B cell (primary cell): ENCODE results near the gene AK4. TPM values are rescaled to one million over a fixed set of nuclear protein-coding genes. Genes with fewer than 3 reads are reported as not detected.
"Not testable (repeated sequence)": the region's sequence is repeated elsewhere in the genome, so short reads cannot be mapped to it uniquely, and the experiment has no call there.

Experiments used
- ATAC-seq: fragments of 200-7000 bp; cut with Tn5 transposase; one replicate; pipeline ENCODE4 v1.10.0; 2021; ENCODE audit warnings: low read depth, mild to moderate bottlenecking, moderate number of reproducible peaks, moderate library complexity
- CTCF ChIA-PET: fragments of 350-600 bp; sonication (Branson Sonifier 250); formaldehyde crosslinking; loops from one replicate; lab custom pipeline; 2021; ENCODE audit warnings: antibody characterized with exemption, inconsistent platforms; lab: Charles Lee
- POLR2A ChIA-PET: fragments of 350-600 bp; sonication (Branson Sonifier 250); formaldehyde crosslinking; loops from one replicate; lab custom pipeline; 2021; ENCODE audit warnings: antibody characterized with exemption; lab: Charles Lee
- DNase-seq: peaks from one replicate; pipeline ENCODE4 v3.0.0; 2013
- H2AFZ ChIP-seq: 2 replicates; pipeline ENCODE4 v1.6.1; 2012; ENCODE audit warnings: mild to moderate bottlenecking, low read depth, low read length; ENCODE audit not compliant: insufficient read depth, poor library complexity, severe bottlenecking
- H3K27ac ChIP-seq, 2 donors: 1 replicate in 1 of 2; 2 replicates in 1 of 2; pipeline ENCODE4 v1.5.1; 2012 to 2013; ENCODE audit warnings: low read length in 2 of 2, mild to moderate bottlenecking in 2 of 2, moderate library complexity in 1 of 2
- H3K27me3 ChIP-seq, 4 experiments: fragments of 200-600 bp in 1 of 4; sonication (generic) in 1 of 4; replicated peaks in 1 of 4; 1 replicate in 2 of 4; 2 replicates in 2 of 4; pipeline versions ENCODE4 v1.6.1 to v1.7.0; 2013 to 2016; ENCODE audit warnings: low read length in 3 of 4, mild to moderate bottlenecking in 2 of 4, mixed read lengths in 1 of 4, moderate library complexity in 1 of 4; ENCODE audit not compliant: insufficient read depth in 4 of 4, control insufficient read depth in 3 of 4; ENCODE audit errors: control extremely low read depth in 1 of 4
- H3K36me3 ChIP-seq, 2 experiments: replicated peaks in 1 of 2; 1 replicate in 1 of 2; 2 replicates in 1 of 2; pipeline versions ENCODE4 v1.6.1 to v1.7.1; 2013; ENCODE audit warnings: low read length in 1 of 2; ENCODE audit not compliant: insufficient read depth in 2 of 2, control insufficient read depth in 1 of 2; ENCODE audit errors: control extremely low read depth in 1 of 2, extremely low read depth in 1 of 2
- H3K4me1 ChIP-seq, 2 donors: fragments of 200-600 bp in 1 of 2; sonication (generic) in 1 of 2; 1 replicate in 1 of 2; 2 replicates in 1 of 2; pipeline versions ENCODE4 v1.5.1 to v1.6.1; 2013 to 2017; ENCODE audit warnings: low read length in 2 of 2; ENCODE audit not compliant: control insufficient read depth in 2 of 2, insufficient read depth in 2 of 2
- H3K4me2 ChIP-seq: replicated peaks from 2 replicates; pipeline ENCODE3; 2012; ENCODE audit warnings: mild to moderate bottlenecking, low read depth, low read length; ENCODE audit not compliant: poor library complexity, severe bottlenecking
- H3K4me3 ChIP-seq, 5 experiments: fragments of 200-600 bp in 1 of 5; sonication (generic) in 1 of 5; 1 replicate in 3 of 5; 2 replicates in 2 of 5; pipeline versions ENCODE4 v1.5.1 to v1.7.0; 2011 to 2016; ENCODE audit warnings: low read length in 4 of 5, mild to moderate bottlenecking in 4 of 5, low read depth in 2 of 5, control low read depth in 1 of 5, moderate library complexity in 1 of 5; ENCODE audit not compliant: insufficient read depth in 1 of 5; ENCODE audit errors: control extremely low read depth in 1 of 5, extremely low read depth in 1 of 5
- H3K79me2 ChIP-seq: fragments of 200-600 bp; sonication (generic); one replicate; pipeline ENCODE4 v1.6.0; 2016; ENCODE audit warnings: low read length; ENCODE audit not compliant: control insufficient read depth, insufficient read depth
- H3K9ac ChIP-seq: fragments of 200-600 bp; sonication (generic); 2 replicates; pipeline ENCODE4 v1.6.1; 2017; ENCODE audit warnings: mild to moderate bottlenecking, low read length, moderate library complexity
- H3K9me3 ChIP-seq, 3 donors: one replicate each; pipeline versions ENCODE4 v1.6.1 to v1.7.1; 2013; ENCODE audit warnings: low read length in 2 of 3; ENCODE audit not compliant: control insufficient read depth in 2 of 3, insufficient read depth in 1 of 3; ENCODE audit errors: control extremely low read depth in 1 of 3
- H4K20me1 ChIP-seq: 2 replicates; pipeline ENCODE4 v1.6.0; 2012; ENCODE audit warnings: mild to moderate bottlenecking, low read length; ENCODE audit not compliant: insufficient read depth, control insufficient read depth, poor library complexity, severe bottlenecking
- H3K27ac Mint-ChIP-seq: one replicate; pipeline ENCODE4 v1.8.0; 2021; ENCODE audit warnings: mixed read lengths
- H3K27me3 Mint-ChIP-seq: one replicate; pipeline ENCODE4 v1.8.0; 2021; ENCODE audit warnings: mixed read lengths
- H3K4me1 Mint-ChIP-seq: one replicate; pipeline ENCODE4 v1.8.0; 2021; ENCODE audit warnings: mixed read lengths
- H3K4me3 Mint-ChIP-seq: one replicate; pipeline ENCODE4 v1.8.0; 2021; ENCODE audit warnings: mixed read lengths
- H3K9me3 Mint-ChIP-seq: one replicate; pipeline ENCODE4 v1.8.0; 2022; ENCODE audit warnings: mixed read lengths; ENCODE audit not compliant: insufficient read depth
- CTCF ChIP-seq: fragments of 200-600 bp; IDR thresholded peaks from one replicate; pipeline ENCODE4 v1.8.0; 2022; ENCODE audit warnings: antibody characterized with exemption, mild to moderate bottlenecking
- EZH2 ChIP-seq: IDR thresholded peaks from 2 replicates; pipeline ENCODE4 v1.6.1; 2012; ENCODE audit warnings: borderline replicate concordance, low read depth, mild to moderate bottlenecking, moderate library complexity, low read length; ENCODE audit not compliant: insufficient read depth, poor library complexity, severe bottlenecking
- WGBS: methylation state at CpG from one replicate; pipeline ENCODE4 v1.1.5; 2013; ENCODE audit warnings: missing lambda C conversion rate; ENCODE audit not compliant: insufficient coverage; 5-methylcytosine and 5-hydroxymethylcytosine counted together
- intact Hi-C: fragments of 100-400 bp; cut with micrococcal nuclease; formaldehyde crosslinking; loops from one replicate; pipeline ENCODE4 v1.10.0; 2022
- polyA minus RNA-seq: library from RNA; depleted of rRNA, polyadenylated mRNA; stranded (reverse); fragments of >200 nt; gene quantifications from 2 replicates; pipeline ENCODE4 v1.2.3, GENCODE V29; 2012
- polyA plus RNA-seq: library from polyadenylated mRNA; depleted of rRNA; stranded (reverse); fragments of >200 nt; gene quantifications from 2 replicates; pipeline ENCODE4 v1.2.3, GENCODE V29; 2012
- total RNA-seq, 2 donors: library from RNA; stranded (reverse); fragments of 120-200 nt in 1 of 2; gene quantifications; 1 replicate in 1 of 2; 2 replicates in 1 of 2; pipeline versions ENCODE4 v1.2.3 to v1.2.4, GENCODE V29; 2013 to 2022

Gene AK4
- total RNA-seq (0.34 and 1.1 TPM in 2 replicates), polyA plus RNA-seq (0.01 TPM in 1 of 2 replicates, not detected in the other), polyA minus RNA-seq (0.07 TPM in 1 of 2 replicates, not detected in the other)
- total RNA-seq (2013) = 0.49 TPM

GRCh38 chr1:65148178-65148547 is at the start of gene AK4:
AK4 (plus strand) TSS chr1:65148203; CDS start chr1:65148408, 205 bp downstream.
- H3K36me3 ChIP-seq, H3K79me2 ChIP-seq, H4K20me1 ChIP-seq, H3K27ac ChIP-seq, CTCF ChIA-PET, DNase-seq, H3K27ac Mint-ChIP-seq, H3K9me3 ChIP-seq, POLR2A ChIA-PET, H3K9me3 Mint-ChIP-seq, intact Hi-C loops: not testable (repeated sequence)
- 5% methylated on average over 2 of the region's 33 CpGs for WGBS
- Histone ChIP-seq H3K4me3 (peak within 1 kb of the TSS; percentile 30 to 64 (median 55)), H3K4me2 (peak within 1 kb of the TSS; percentile 91), H3K9ac (peak within 1 kb of the TSS; percentile 64), H2AFZ (peak within 1 kb of the TSS; percentile 64), H3K27me3 (peaks cover 0 to 35% (median 17%) of the 10 kb centered on the region in 4 experiments), H3K4me1 (peaks cover 11 to 14% of the 10 kb centered on the region in 2 donors)
- ATAC-seq = peak; percentile 17
- H3K4me1 Mint-ChIP-seq = peaks cover 17% of the 10 kb centered on the region
- H3K27me3 Mint-ChIP-seq = peaks cover 56% of the 10 kb centered on the region
- H3K4me3 Mint-ChIP-seq = peak within 1 kb of the TSS; percentile 85

- H3K4me2 ChIP-seq = no peak overlapping the region
- no peaks in the 10 kb centered on the region for H3K36me3 ChIP-seq
- Mint-ChIP-seq H3K4me1 (no peaks in the 10 kb centered on the region), H3K27me3 (peaks cover 13% of the 10 kb centered on the region), H3K9me3 (no peaks in the 10 kb centered on the region), H3K27ac (no peak overlapping the region), H3K4me3 (no peak overlapping the region)
- no peak for DNase-seq
- TF ChIP-seq CTCF (no peak), EZH2 (no peak)
- H3K27me3 ChIP-seq = peaks cover 0 to 4% (median under 1%) of the 10 kb centered on the region in 4 experiments
- H3K79me2 ChIP-seq = no peaks in the 10 kb centered on the region
- no peak overlapping the region for H3K27ac ChIP-seq
- CTCF ChIA-PET = no interaction called here
- 100% methylated on average over 2 of the region's 3 CpGs for WGBS
- intact Hi-C loops = no loop called here
- H3K4me1 ChIP-seq = no peaks in the 10 kb centered on the region
- peaks cover 2 to 41% (median 10%) of the 10 kb centered on the region in 3 donors for H3K9me3 ChIP-seq
- no peaks in the 10 kb centered on the region for H4K20me1 ChIP-seq
- no peak overlapping the region for H3K4me3 ChIP-seq
- POLR2A ChIA-PET = no interaction called here
- ATAC-seq = no peak
- H3K9ac ChIP-seq = no peak overlapping the region
- no peak overlapping the region for H2AFZ ChIP-seq
These were observed 44.2 kb upstream of the AK4 start for GRCh38 chr1:65103807-65104206.
